Astrocyte of the hippocampus (primary cell): ENCODE data around the gene CHD6.

Source experiments
- DNase-seq: peaks from one replicate; pipeline ENCODE4 v3.0.0; 2011; ENCODE audit warnings: low read depth, low spot score

Gene CHD6

GRCh38 chr20:41470362-41471095, 147.6 kb downstream of the CHD6 start:
- no peak for DNase-seq

- DNase-seq, result no peak
Observed at GRCh38 chr20:41469868-41470267, 148.3 kb downstream of the CHD6 start.

- DNase-seq, result no peak
Observed at GRCh38 chr20:41468994-41469600, 149.1 kb downstream of the CHD6 start.

GRCh38 chr20:41467690-41468089, 150.5 kb downstream of the CHD6 start:
- peak; percentile 9 for DNase-seq

GRCh38 chr20:41467220-41467619, 151.0 kb downstream of the CHD6 start:
- no peak for DNase-seq

- no peak for DNase-seq
Observed at GRCh38 chr20:41463567-41463966, 154.6 kb downstream of the CHD6 start.

GRCh38 chr20:41462372-41463161, 155.6 kb downstream of the CHD6 start:
- no peak for DNase-seq

GRCh38 chr20:41458761-41459160, 159.4 kb downstream of the CHD6 start:
- DNase-seq, result no peak

GRCh38 chr20:41457173-41457857, 160.9 kb downstream of the CHD6 start:
- DNase-seq, result no peak

- no peak for DNase-seq
Observed at GRCh38 chr20:41456351-41456750, 161.8 kb downstream of the CHD6 start.

GRCh38 chr20:41454250-41454649, 163.9 kb downstream of the CHD6 start:
- DNase-seq, result no peak

GRCh38 chr20:41453010-41453950, 164.9 kb downstream of the CHD6 start:
- no peak for DNase-seq

- no peak for DNase-seq
Observed at GRCh38 chr20:41452226-41452625, 166.0 kb downstream of the CHD6 start.

- no peak for DNase-seq
Observed at GRCh38 chr20:41447006-41447405, 171.2 kb downstream of the CHD6 start.

GRCh38 chr20:41446456-41446855, 171.7 kb downstream of the CHD6 start:
- DNase-seq, result no peak

GRCh38 chr20:41444821-41445220, 173.4 kb downstream of the CHD6 start:
- DNase-seq, result no peak

- no peak for DNase-seq
Observed at GRCh38 chr20:41443691-41444090, 174.5 kb downstream of the CHD6 start.

GRCh38 chr20:41440882-41441281, 177.3 kb downstream of the CHD6 start:
- DNase-seq, result no peak

- DNase-seq, result no peak
Observed at GRCh38 chr20:41437836-41438235, 180.3 kb downstream of the CHD6 start.

- DNase-seq, result no peak
Observed at GRCh38 chr20:41436679-41437078, 181.5 kb downstream of the CHD6 start.

- DNase-seq, result no peak
Observed at GRCh38 chr20:41433203-41433602, 185.0 kb downstream of the CHD6 start.
